Calu3 (cell line): ENCODE measurements around the gene TMEM116. TPM values are rescaled to one million over a fixed set of nuclear protein-coding genes. Genes with fewer than 3 reads are reported as not detected.
"Not testable (repeated sequence)": the region's sequence is repeated elsewhere in the genome, so short reads cannot be mapped to it uniquely, and the experiment has no call there.

ENCODE experiments used
- BruUV-seq: library from RNA; stranded (reverse); fragments of 400-500 nt; replicated peaks from 2 replicates; lab custom pipeline; 2021; lab: Mats Ljungman, UMichigan
- CTCF ChIA-PET: fragments of 300-600 bp; sonication (Branson Sonifier 250); formaldehyde crosslinking; loops from one replicate; lab custom pipeline; 2022; ENCODE audit warnings: antibody characterized with exemption; lab: Charles Lee
- DNase-seq: peaks from one replicate; pipeline ENCODE4 v3.0.0; 2022
- H3K27ac Mint-ChIP-seq: one replicate; pipeline ENCODE4 v1.8.0; 2022; ENCODE audit warnings: mixed read lengths; ENCODE audit not compliant: unreplicated experiment
- H3K27me3 Mint-ChIP-seq: one replicate; pipeline ENCODE4 v1.8.0; 2022; ENCODE audit warnings: mixed read lengths; ENCODE audit not compliant: unreplicated experiment
- H3K36me3 Mint-ChIP-seq: one replicate; pipeline ENCODE4 v1.8.0; 2022; ENCODE audit warnings: mild to moderate bottlenecking, moderate library complexity, mixed read lengths; ENCODE audit not compliant: insufficient read depth, unreplicated experiment
- H3K4me1 Mint-ChIP-seq: one replicate; pipeline ENCODE4 v1.8.0; 2022; ENCODE audit warnings: mild to moderate bottlenecking, low read depth, mixed read lengths; ENCODE audit not compliant: unreplicated experiment
- H3K4me3 Mint-ChIP-seq: one replicate; pipeline ENCODE4 v1.8.0; 2022; ENCODE audit warnings: mild to moderate bottlenecking, low read depth, moderate library complexity, mixed read lengths; ENCODE audit not compliant: unreplicated experiment
- H3K9me3 Mint-ChIP-seq: one replicate; pipeline ENCODE4 v1.8.0; 2022; ENCODE audit warnings: low read depth, mixed read lengths; ENCODE audit not compliant: unreplicated experiment
- intact Hi-C: fragments of 100-400 bp; cut with micrococcal nuclease; formaldehyde crosslinking; loops from one replicate; pipeline ENCODE4 v1.10.0; 2022; ENCODE audit not compliant: unreplicated experiment
- total RNA-seq: library from RNA; stranded (reverse); gene quantifications from 2 replicates; pipeline ENCODE4 v1.2.3, GENCODE V29; 2022
- TF ChIP-seq, protein P1 (sequence below): fragments of 200-600 bp; IDR thresholded peaks from one replicate; pipeline ENCODE4 v1.8.0; 2022; ENCODE audit warnings: antibody characterized with exemption; ENCODE audit not compliant: unreplicated experiment

Gene TMEM116
- total RNA-seq, 1 experiment from 2014 or later, result 13.0 TPM

DNA sequence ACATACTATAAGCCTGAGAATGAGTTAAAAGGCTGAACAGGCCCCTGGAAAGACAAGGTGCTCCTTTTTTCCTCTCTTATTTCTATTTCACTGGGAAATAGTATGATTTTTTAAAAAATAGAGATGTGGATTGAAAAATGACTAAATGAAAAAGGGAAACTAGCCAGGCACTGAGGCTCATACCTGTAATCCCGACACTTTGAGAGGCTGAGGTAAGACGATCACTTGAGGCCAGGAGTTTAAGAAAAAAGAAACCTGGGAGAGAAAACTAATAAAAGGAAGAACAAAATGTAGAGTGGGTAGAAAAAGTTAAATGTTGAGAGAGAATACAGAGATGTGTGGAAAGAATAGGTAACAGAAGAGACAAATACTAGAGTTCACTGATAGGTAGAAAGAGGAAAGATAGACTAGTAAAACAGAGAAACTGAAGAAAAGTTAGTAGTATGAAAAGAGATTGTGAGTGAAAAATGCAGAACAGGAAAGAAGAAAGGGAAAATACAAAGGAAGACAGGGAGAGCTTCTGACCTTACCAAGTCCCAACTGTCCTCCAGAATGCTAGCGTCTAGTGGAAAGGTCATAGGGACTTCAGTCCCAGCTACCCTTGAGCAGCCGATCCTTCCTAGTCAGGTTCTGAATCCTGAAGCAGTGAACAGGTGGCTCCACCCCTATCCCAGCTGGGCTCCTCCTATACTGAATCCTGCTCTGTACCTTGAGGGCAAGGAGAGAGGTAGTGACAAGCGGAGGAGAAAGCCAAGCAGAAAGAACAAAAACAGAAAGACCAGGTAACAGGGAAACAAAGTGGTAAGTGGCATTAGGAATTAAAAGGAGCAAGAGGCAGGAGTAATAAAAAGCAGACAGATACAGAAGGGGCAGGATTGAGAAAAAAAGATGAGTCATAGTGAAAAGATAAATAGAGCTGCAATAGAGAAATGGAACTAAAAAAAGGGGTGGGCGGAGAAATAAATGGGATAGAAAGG lies 7.3 kb downstream of the TMEM116 start:
- peak; percentile 39 for DNase-seq
- peak overlapping the region; percentile 5 for H3K4me3 Mint-ChIP-seq
- CTCF ChIA-PET, result interaction anchor here (0.6 kb wide), 2 partner anchors 60 to 513 kb away, joined by 3 to 7 read pairs; no protein-coding TSS in a partner anchor
- H3K27ac Mint-ChIP-seq, result peak overlapping the region; percentile 24
- H3K27me3 Mint-ChIP-seq, result no peaks in the 10 kb centered on the region
- intact Hi-C loops, result no loop called here
- H3K9me3 Mint-ChIP-seq, result no peaks in the 10 kb centered on the region
- BruUV-seq, result no TSS peak
- peaks cover 24% of the 10 kb centered on the region for H3K4me1 Mint-ChIP-seq
- H3K36me3 Mint-ChIP-seq, result peaks cover 4% of the 10 kb centered on the region
- TF ChIP-seq, protein P1, sequence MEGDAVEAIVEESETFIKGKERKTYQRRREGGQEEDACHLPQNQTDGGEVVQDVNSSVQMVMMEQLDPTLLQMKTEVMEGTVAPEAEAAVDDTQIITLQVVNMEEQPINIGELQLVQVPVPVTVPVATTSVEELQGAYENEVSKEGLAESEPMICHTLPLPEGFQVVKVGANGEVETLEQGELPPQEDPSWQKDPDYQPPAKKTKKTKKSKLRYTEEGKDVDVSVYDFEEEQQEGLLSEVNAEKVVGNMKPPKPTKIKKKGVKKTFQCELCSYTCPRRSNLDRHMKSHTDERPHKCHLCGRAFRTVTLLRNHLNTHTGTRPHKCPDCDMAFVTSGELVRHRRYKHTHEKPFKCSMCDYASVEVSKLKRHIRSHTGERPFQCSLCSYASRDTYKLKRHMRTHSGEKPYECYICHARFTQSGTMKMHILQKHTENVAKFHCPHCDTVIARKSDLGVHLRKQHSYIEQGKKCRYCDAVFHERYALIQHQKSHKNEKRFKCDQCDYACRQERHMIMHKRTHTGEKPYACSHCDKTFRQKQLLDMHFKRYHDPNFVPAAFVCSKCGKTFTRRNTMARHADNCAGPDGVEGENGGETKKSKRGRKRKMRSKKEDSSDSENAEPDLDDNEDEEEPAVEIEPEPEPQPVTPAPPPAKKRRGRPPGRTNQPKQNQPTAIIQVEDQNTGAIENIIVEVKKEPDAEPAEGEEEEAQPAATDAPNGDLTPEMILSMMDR, result no peak

- no peak overlapping the region for H3K4me3 Mint-ChIP-seq
- peaks cover 17% of the 10 kb centered on the region for H3K4me1 Mint-ChIP-seq
- no peak overlapping the region for H3K27ac Mint-ChIP-seq
- no peak for DNase-seq
- CTCF ChIA-PET, result interaction anchor here (0.6 to 1.6 kb wide), 2 partner anchors 9 kb away, joined by 3 to 5 read pairs; partner anchors contain the start of genes ERP29 and TMEM116
- peaks cover 4% of the 10 kb centered on the region for H3K36me3 Mint-ChIP-seq
- intact Hi-C loops, result no loop called here
- TF ChIP-seq, protein P1, result no peak
- H3K27me3 Mint-ChIP-seq, result no peaks in the 10 kb centered on the region
- H3K9me3 Mint-ChIP-seq, result no peaks in the 10 kb centered on the region
- BruUV-seq, result no TSS peak
Measured at GRCh38 chr12:112004041-112004440, 8.9 kb downstream of the TMEM116 start.

GRCh38 chr12:112001576-112001975 lies 11.4 kb downstream of the TMEM116 start:
- intact Hi-C loops, result no loop called here
- H3K27ac Mint-ChIP-seq, result no peak overlapping the region

DNA sequence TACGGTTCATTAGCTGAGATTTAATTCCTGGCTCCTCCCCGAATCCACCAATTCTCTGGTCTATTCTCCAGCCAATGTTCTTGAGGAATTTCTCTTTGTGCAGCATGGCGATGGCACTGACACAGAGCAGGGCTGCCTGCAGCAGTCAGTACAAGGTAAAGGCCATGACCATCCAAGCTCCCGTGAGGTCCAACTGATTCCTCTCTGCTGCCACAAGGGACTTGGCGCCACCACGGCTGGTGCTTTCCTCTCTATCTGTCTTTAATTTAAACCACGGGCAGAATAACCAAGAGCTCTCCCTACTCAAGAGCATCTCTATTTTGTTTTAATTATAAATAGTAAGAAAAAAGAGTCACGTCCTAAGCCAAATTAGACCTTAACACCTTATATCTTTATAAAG lies 12.1 kb downstream of the TMEM116 start:
- CTCF ChIA-PET, result interaction anchor here (1.4 kb wide), 1 partner anchor 12 kb away, joined by 3 read pairs; the partner anchor contains the start of genes ERP29 and TMEM116
- no peaks in the 10 kb centered on the region for H3K27me3 Mint-ChIP-seq
- intact Hi-C loops, result no loop called here
- no peaks in the 10 kb centered on the region for H3K9me3 Mint-ChIP-seq
- no peak overlapping the region for H3K4me3 Mint-ChIP-seq
- no TSS peak for BruUV-seq
- TF ChIP-seq, protein P1, result no peak
- peaks cover 4% of the 10 kb centered on the region for H3K36me3 Mint-ChIP-seq
- H3K27ac Mint-ChIP-seq, result no peak overlapping the region
- no peak for DNase-seq
- peaks cover 8% of the 10 kb centered on the region for H3K4me1 Mint-ChIP-seq

More at GRCh38 chr12:112001576-112001975, 11.4 kb downstream of the TMEM116 start:
- Mint-ChIP-seq H3K4me1 (peaks cover 15% of the 10 kb centered on the region), H3K27me3 (no peaks in the 10 kb centered on the region), H3K36me3 (peaks cover 4% of the 10 kb centered on the region), H3K9me3 (no peaks in the 10 kb centered on the region), H3K4me3 (no peak overlapping the region)
- CTCF ChIA-PET, result interaction anchor here (1.4 kb wide), 1 partner anchor 12 kb away, joined by 3 read pairs; the partner anchor contains the start of genes ERP29 and TMEM116
- no TSS peak for BruUV-seq
- TF ChIP-seq, protein P1, result no peak
- no peak for DNase-seq

DNA sequence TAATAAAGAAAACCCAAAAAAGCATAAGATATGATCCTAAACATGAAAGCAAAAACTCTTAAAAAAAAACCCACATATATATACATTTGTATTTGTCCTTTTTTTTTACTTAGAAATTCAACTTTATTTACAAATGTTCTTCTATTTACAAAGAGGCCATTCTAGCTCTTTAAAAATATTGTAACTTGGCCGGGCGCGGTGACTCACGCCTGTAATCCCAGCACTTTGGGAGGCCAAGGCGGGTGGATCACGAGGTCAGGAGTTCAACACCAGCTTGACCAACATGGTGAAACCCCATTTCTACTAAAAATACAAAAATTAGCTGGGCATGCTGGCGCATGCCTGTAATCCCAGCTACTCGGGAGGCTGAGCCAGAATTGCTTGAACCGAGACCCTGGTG lies 13.8 kb downstream of the TMEM116 start:
- H3K27me3 Mint-ChIP-seq, BruUV-seq, CTCF ChIA-PET, H3K36me3 Mint-ChIP-seq, H3K9me3 Mint-ChIP-seq, intact Hi-C loops, H3K4me1 Mint-ChIP-seq, H3K27ac Mint-ChIP-seq, DNase-seq, H3K4me3 Mint-ChIP-seq: not testable (repeated sequence)
